Non-pigmented ciliary epithelial cell (primary cell): Measurements from ENCODE around the gene PTDSS2.
"Not testable (repeated sequence)": the region's sequence is repeated elsewhere in the genome, so short reads cannot be mapped to it uniquely, and the experiment has no call there.

ENCODE experiments used
- DNase-seq: peaks from one replicate; pipeline ENCODE4 v3.0.0-alpha.2; 2010; ENCODE audit warnings: low read depth

Gene PTDSS2

DNA sequence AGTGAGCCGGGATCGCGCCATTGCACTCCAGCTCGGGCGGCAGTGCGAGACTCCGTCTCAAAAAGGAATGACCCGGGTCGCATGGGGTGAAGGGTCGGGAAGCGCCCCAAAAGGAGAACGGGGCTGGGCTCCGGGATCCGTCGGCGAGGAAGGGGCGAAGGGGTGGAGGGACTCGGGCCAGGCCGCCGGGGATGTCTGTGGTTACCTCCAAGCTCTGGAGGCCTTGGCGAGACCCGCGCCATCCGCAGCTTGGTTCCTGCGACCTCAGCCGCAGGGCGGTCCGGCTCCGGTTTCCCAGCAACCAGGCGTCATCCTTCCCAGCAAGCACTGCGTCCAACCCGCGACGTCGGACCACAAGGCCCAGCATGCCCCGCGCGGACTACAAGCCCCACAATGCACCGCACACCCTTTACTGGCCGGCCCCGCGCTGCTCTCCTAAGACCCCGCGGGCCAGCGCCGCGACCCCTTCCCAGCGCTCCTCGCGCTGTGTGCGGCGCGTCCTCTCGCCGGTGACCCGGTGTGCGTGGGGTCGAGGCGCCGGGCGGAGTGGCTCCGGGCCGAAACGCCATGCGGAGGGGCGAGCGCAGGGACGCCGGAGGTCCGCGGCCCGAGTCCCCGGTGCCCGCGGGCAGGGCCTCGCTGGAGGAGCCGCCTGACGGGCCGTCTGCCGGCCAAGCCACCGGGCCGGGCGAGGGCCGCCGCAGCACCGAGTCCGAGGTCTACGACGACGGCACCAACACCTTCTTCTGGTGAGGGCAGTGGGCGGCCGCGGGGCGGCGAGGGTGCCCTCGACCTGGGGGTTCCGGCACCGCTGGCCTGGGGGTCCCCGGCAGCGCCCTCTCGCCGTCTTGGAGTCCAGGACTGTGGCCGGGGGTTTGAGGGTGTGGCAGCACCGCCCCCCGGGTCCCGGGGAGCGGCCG, at the start of gene PTDSS2:
Gene PTDSS2, plus strand, starts transcription at position 391 of the 920 bp plus-strand sequence. Its CDS starts 177 bp downstream, at position 568.
- DNase-seq: peak; percentile 76

- DNase-seq: not testable (repeated sequence)
Observed at GRCh38 chr11:401196-401595, 48.9 kb upstream of the PTDSS2 start.

- DNase-seq: no peak
Observed at GRCh38 chr11:403021-403760, 46.9 kb upstream of the PTDSS2 start.

- DNase-seq: no peak
Observed at GRCh38 chr11:403761-404431, 46.2 kb upstream of the PTDSS2 start.

GRCh38 chr11:404551-405264, 45.4 kb upstream of the PTDSS2 start:
- DNase-seq: no peak

GRCh38 chr11:405323-405953, 44.6 kb upstream of the PTDSS2 start:
- DNase-seq: no peak

DNA sequence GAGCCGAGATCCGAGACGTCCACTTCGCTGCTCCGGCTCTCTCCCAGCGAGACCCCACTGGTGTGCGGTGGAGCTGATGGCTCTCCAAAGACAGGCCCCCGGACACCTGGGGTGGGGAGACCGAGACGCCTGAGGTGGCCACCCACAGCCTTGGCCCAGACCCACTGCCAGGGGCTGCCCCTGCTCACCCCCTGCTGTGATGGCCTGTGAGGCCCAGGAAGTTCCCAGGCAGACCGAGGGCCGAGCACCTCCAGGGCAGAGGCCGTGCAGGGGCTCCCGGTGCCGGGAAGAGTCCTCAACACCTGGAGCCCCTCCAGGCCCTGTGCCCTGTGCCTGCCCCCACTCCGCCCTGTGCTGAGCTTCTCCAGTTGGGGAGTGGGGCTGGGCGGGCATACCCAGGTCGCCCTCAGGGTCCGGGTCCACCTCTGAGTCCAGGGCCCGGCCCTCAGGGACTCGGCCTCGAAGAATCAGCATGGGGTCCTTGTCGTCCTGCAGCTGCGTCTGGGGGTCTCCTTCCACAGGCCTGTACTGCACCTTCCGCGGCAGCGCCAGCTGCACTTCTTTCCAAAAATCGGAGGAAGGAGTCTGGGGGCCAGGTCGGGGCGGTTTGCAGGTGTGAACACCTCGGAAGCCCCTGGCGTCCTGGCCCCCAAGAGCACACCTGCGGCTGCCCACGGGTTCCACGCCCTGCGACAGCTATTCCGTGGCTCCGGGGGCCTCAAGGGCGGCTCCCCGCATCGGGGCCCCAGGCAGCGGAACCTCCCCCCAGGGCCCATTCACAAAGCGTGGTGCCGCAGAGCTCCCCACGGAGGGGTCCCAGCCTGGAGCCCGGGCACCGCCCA, 43.9 kb upstream of the PTDSS2 start:
- DNase-seq: no peak

DNA sequence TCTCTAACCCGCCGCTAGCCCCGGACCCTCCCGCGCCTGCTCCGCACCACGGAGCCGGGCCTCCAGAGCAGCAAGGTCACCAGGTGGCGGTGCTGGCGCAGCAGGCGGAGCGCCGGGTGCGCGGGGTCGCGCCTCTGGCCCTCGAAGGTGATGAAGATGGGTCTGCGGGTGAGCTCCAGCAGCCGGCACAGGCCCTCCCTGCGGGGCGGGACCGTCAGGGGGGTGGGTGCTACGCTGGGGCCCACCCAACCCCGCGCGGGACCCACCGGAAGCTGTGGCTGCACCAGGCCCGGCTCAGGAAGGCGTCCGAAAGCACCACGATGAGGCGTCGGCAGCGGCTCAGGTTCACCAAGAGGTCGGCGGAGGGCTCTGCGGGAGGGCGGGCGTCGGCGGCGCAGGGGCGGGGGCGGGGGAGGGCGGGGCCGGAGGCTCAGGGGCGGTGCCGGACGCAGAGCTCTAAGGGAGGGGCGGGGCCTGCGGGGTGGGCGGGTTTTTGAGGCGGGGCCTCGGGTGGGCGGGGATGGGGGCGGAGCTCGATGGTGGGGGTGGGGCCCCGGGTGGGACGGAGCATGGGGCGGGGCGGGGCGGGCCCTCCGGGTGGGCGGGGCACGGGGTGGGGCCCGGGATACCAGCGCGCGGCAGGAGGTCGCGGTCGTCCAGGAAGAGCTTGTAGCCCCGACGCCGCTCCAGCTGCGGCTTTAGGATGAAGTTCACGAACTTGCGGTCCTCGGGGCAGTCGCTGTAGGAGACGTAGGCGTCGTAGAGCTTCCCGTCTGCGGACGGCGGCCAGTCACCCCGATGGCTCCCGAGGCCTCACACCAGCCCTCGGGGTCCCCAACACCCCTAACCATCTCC, 43.1 kb upstream of the PTDSS2 start:
- no peak for DNase-seq

- DNase-seq: no peak
Observed at GRCh38 chr11:407651-408123, 42.4 kb upstream of the PTDSS2 start.

GRCh38 chr11:408154-409007, 41.7 kb upstream of the PTDSS2 start:
- no peak for DNase-seq

- DNase-seq: no peak
Observed at GRCh38 chr11:409008-409599, 41.0 kb upstream of the PTDSS2 start.

GRCh38 chr11:409600-410483, 40.2 kb upstream of the PTDSS2 start:
- no peak for DNase-seq

DNA sequence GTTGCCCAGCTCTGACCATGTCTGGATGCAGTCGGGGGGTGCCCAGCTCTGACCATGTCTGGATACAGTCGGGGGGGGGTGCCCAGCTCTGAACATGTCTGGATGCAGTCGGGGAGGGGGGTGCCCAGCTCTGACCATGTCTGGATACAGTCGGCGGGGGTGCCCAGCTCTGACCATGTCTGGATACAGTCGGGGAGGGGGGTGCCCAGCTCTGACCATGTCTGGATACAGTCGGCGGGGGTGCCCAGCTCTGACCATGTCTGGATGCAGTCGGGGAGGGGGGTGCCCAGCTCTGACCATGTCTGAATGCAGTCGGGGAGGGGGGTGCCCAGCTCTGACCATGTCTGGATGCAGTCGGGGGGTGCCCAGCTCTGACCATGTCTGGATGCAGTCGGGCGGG, 39.4 kb upstream of the PTDSS2 start:
- not testable (repeated sequence) for DNase-seq

- DNase-seq: not testable (repeated sequence)
Observed at GRCh38 chr11:411520-411919, 38.6 kb upstream of the PTDSS2 start.

DNA sequence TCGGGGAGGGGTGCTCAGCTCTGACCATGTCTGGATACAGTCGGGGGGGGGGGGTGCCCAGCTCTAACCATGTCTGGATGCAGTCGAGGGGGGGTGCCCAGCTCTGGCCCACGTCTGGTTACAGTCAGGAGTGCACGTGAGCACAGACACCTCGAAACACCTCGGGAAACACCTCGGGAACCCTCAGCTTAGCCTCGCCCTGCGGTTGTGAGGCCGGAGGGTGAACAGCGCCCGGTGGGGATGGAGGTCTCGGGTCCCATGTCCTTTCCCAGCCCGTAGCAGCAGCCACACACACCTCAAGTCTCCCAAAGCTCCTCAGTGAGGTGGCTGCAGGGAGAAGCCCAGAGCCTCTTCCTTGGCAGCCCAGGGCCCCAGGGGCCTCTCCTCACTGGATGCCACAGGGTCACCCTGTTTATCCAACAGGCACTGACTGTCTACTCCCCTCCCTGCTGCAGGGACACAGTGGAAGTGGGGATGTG, 37.4 kb upstream of the PTDSS2 start:
- DNase-seq: no peak
